Astrocyte (in vitro differentiated cells and primary cell): ENCODE results near the gene HES5.

Source experiments
- EZH2 ChIP-seq: IDR thresholded peaks from 2 replicates; pipeline ENCODE4 v1.6.1; 2012; ENCODE audit warnings: mild to moderate bottlenecking, low read length, inconsistent platforms; ENCODE audit not compliant: insufficient read depth
- TF ChIP-seq, protein P1 (sequence below): IDR thresholded peaks from 2 replicates; pipeline ENCODE4 v1.5.1; 2011; ENCODE audit warnings: low read depth, mild to moderate bottlenecking, inconsistent platforms, low read length, moderate library complexity; ENCODE audit not compliant: insufficient read depth

DNA sequence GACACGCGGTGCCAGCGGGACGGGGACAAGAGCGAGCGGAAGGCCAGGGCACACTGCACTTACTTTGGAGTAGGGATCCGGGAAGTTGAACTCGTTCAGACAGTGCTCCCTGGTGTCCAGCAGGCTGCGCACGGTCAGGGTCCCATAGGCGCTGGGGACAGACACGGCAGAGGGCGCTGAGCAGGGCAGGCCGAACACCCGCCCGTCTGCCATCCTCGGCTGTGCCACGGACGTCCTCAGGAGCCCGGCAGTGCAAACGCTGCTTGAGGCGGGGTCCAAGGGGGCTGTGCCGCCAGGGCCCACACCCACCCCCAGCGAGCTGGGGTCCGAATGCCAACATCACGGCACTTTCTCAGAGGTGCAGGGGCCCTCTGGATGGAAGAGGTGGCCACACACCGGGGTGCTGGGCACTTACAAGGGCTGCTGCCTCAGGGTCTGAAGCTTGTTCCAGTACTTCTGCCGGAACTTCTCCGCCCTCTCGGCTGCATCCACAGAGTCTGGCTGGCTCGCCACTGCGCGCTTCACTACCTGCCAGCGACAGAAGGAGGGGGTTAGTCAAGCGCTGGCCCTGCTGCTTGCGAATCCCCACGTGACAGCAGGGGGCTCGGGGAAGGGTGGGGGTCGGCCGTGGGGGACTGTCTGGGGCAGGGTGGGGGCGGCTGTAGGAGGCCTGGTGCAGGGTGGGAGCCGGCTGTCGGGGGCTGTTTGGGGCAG is 16.0 kb downstream of the HES5 start:
- TF ChIP-seq, protein P1, sequence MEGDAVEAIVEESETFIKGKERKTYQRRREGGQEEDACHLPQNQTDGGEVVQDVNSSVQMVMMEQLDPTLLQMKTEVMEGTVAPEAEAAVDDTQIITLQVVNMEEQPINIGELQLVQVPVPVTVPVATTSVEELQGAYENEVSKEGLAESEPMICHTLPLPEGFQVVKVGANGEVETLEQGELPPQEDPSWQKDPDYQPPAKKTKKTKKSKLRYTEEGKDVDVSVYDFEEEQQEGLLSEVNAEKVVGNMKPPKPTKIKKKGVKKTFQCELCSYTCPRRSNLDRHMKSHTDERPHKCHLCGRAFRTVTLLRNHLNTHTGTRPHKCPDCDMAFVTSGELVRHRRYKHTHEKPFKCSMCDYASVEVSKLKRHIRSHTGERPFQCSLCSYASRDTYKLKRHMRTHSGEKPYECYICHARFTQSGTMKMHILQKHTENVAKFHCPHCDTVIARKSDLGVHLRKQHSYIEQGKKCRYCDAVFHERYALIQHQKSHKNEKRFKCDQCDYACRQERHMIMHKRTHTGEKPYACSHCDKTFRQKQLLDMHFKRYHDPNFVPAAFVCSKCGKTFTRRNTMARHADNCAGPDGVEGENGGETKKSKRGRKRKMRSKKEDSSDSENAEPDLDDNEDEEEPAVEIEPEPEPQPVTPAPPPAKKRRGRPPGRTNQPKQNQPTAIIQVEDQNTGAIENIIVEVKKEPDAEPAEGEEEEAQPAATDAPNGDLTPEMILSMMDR = no peak
- no peak for TF ChIP-seq EZH2
